GM12878 (cell line): ENCODE results near the gene SIGLEC5. TPM values are rescaled to one million over a fixed set of nuclear protein-coding genes. Genes with fewer than 3 reads are reported as not detected.

ENCODE experiments used
- ATAC-seq: fragments of 200-7000 bp; cut with Tn5 transposase; 3 replicates; pipeline ENCODE4 v1.9.1; 2020; ENCODE audit warnings: mild to moderate bottlenecking, moderate library complexity
- BruUV-seq: library from RNA; stranded (reverse); fragments of 400-500 nt; replicated peaks from 2 replicates; lab custom pipeline; 2021; lab: Mats Ljungman, UMichigan
- CTCF ChIA-PET: fragments of 300-600 bp; sonication (Branson Sonifier 250); formaldehyde crosslinking; extraction: SDS; loops from one replicate; lab custom pipeline; 2021; ENCODE audit warnings: inconsistent platforms; lab: Yijun Ruan, JAX
- POLR2A ChIA-PET: fragments of 350-600 bp; formaldehyde crosslinking; extraction: SDS; loops from one replicate; lab custom pipeline; 2021; ENCODE audit warnings: inconsistent platforms; lab: Charles Lee
- RAD21 ChIA-PET: fragments of 300-600 bp; sonication (Branson Sonifier 250); formaldehyde crosslinking; loops from one replicate; lab custom pipeline; 2023; ENCODE audit warnings: antibody characterized with exemption; ENCODE audit not compliant: unreplicated experiment; lab: Charles Lee
- SMC1A ChIA-PET: fragments of 300-600 bp; sonication (Branson Sonifier 250); formaldehyde crosslinking; loops from one replicate; lab custom pipeline; 2023; ENCODE audit not compliant: unreplicated experiment, uncharacterized antibody; lab: Charles Lee
- DNase-seq: peaks from one replicate; pipeline ENCODE4 v3.0.0-alpha.2; 2011; ENCODE audit warnings: low read depth, low spot score
- FAIRE-seq: peaks from 3 replicates; lab custom pipeline; 2011; peaks lifted over from hg19 to GRCh38; lab: Jason Lieb, UNC
- H2AFZ ChIP-seq: 2 replicates; pipeline ENCODE4 v1.6.0; 2011; ENCODE audit warnings: low read depth, low read length, control low read depth; ENCODE audit not compliant: control insufficient read depth
- H3K27ac ChIP-seq: 2 replicates; pipeline ENCODE4 v1.5.1; 2011; ENCODE audit warnings: control low read depth; ENCODE audit not compliant: control insufficient read depth, insufficient read depth
- H3K27me3 ChIP-seq, 2 experiments: replicated peaks in 1 of 2; 2 replicates each; pipeline versions ENCODE4 v1.6.0 to v1.6.1; 2011; ENCODE audit warnings: low read length in 1 of 2; ENCODE audit not compliant: control insufficient read depth in 2 of 2, insufficient read depth in 2 of 2
- H3K36me3 ChIP-seq, 2 experiments: 2 replicates each; pipeline ENCODE4 v1.5.1; 2011; ENCODE audit warnings: low read length in 1 of 2; ENCODE audit not compliant: control insufficient read depth in 2 of 2, insufficient read depth in 2 of 2
- H3K4me1 ChIP-seq: 2 replicates; pipeline ENCODE4 v1.6.1; 2011; ENCODE audit warnings: mild to moderate bottlenecking, low read length, moderate library complexity, mixed read lengths; ENCODE audit not compliant: control insufficient read depth, insufficient read depth
- H3K4me2 ChIP-seq: 2 replicates; pipeline ENCODE4 v1.6.0; 2011; ENCODE audit warnings: control low read depth; ENCODE audit not compliant: control insufficient read depth, insufficient read depth
- H3K4me3 ChIP-seq: fragments of 200-600 bp; sonication (generic); 2 replicates; pipeline ENCODE4 v1.5.1; 2016
- H3K79me2 ChIP-seq: 2 replicates; pipeline ENCODE4 v1.6.0; 2011; ENCODE audit warnings: low read length; ENCODE audit not compliant: control insufficient read depth, insufficient read depth
- H3K9ac ChIP-seq: 2 replicates; pipeline ENCODE4 v1.8.0; 2011; ENCODE audit warnings: low read length, control low read depth, mixed read lengths; ENCODE audit not compliant: control insufficient read depth, insufficient read depth
- H3K9me3 ChIP-seq: replicated peaks from 3 replicates; pipeline ENCODE4 v1.5.1; 2011; ENCODE audit warnings: mild to moderate bottlenecking, low read length; ENCODE audit not compliant: control insufficient read depth, insufficient read depth
- H4K20me1 ChIP-seq: 2 replicates; pipeline ENCODE4 v1.6.0; 2011; ENCODE audit not compliant: control insufficient read depth, insufficient read depth
- BACH1 ChIP-seq: fragments of 450-650 bp; IDR thresholded peaks from 2 replicates; pipeline ENCODE4 v1.6.1; 2017; ENCODE audit warnings: mild to moderate bottlenecking, borderline replicate concordance
- BHLHE40 ChIP-seq, 2 experiments: fragments of 450-650 bp in 1 of 2; IDR thresholded peaks; 2 replicates each; pipeline ENCODE4 v1.6.1; 2011 to 2017; ENCODE audit warnings: low read depth in 2 of 2, borderline replicate concordance in 1 of 2, improper control_type of control experiment in 1 of 2, low read length in 1 of 2, mild to moderate bottlenecking in 1 of 2
- CEBPB ChIP-seq, 2 experiments: fragments of 150-350 bp in 1 of 2; IDR thresholded peaks; 2 replicates each; pipeline ENCODE4 v1.6.1; 2012 to 2014; ENCODE audit warnings: low read depth in 2 of 2, low read length in 2 of 2, borderline replicate concordance in 1 of 2, inconsistent platforms in 1 of 2
- FOXM1 ChIP-seq: IDR thresholded peaks from 2 replicates; pipeline ENCODE4 v1.6.1; 2012; ENCODE audit warnings: low read depth, mild to moderate bottlenecking, inconsistent platforms, low read length, moderate library complexity
- IKZF1 ChIP-seq: fragments of 450-650 bp; conservative IDR thresholded peaks from 2 replicates; pipeline ENCODE4 v1.6.1; 2017; ENCODE audit warnings: antibody characterized with exemption, mild to moderate bottlenecking
- NR2F1 ChIP-seq: fragments of 450-650 bp; conservative IDR thresholded peaks from 2 replicates; pipeline ENCODE4 v1.6.1; 2017; ENCODE audit warnings: mild to moderate bottlenecking
- POLR2AphosphoS2 ChIP-seq: IDR thresholded peaks from 2 replicates; pipeline ENCODE4 v1.6.1; 2011; ENCODE audit warnings: low read depth, mild to moderate bottlenecking, low read length, improper control_type of control experiment, moderate library complexity
- RFX5 ChIP-seq: IDR thresholded peaks from 2 replicates; pipeline ENCODE4 v1.6.1; 2011; ENCODE audit warnings: low read depth, low read length, improper control_type of control experiment
- SIX5 ChIP-seq: IDR thresholded peaks from 2 replicates; pipeline ENCODE4 v1.6.1; 2011; ENCODE audit warnings: mild to moderate bottlenecking, low read depth, low read length, moderate library complexity; ENCODE audit not compliant: severe bottlenecking
- SMARCA5 ChIP-seq: fragments of 450-650 bp; IDR thresholded peaks from 2 replicates; pipeline ENCODE4 v1.6.1; 2017; ENCODE audit warnings: mild to moderate bottlenecking
- SREBF1 ChIP-seq: IDR thresholded peaks from 2 replicates; pipeline ENCODE4 v1.6.1; 2012; ENCODE audit warnings: mild to moderate bottlenecking, low read length
- STAT3 ChIP-seq: IDR thresholded peaks from 2 replicates; pipeline ENCODE4 v1.6.1; 2011; ENCODE audit warnings: low read depth, low read length, improper control_type of control experiment
- TCF3 ChIP-seq: IDR thresholded peaks from 2 replicates; pipeline ENCODE4 v1.6.1; 2012; ENCODE audit warnings: low read depth, mild to moderate bottlenecking, low read length, borderline replicate concordance; ENCODE audit not compliant: insufficient read depth
- ZNF24 ChIP-seq: fragments of 450-650 bp; IDR thresholded peaks from 2 replicates; pipeline ENCODE4 v1.6.1; 2017; ENCODE audit warnings: antibody characterized with exemption, mild to moderate bottlenecking
- WGBS: methylation state at CpG from one replicate; pipeline ENCODE4 v1.1.6; 2016; ENCODE audit warnings: low lambda C conversion rate; ENCODE audit not compliant: insufficient replicate concordance, insufficient coverage; ENCODE audit errors: missing lambda C conversion rate; 5-methylcytosine and 5-hydroxymethylcytosine counted together
- in situ Hi-C: fragments of 300-500 bp; cut with MboI; formaldehyde crosslinking; loops from 9 replicates; pipeline ENCODE4 v1.14.3; 2018; ENCODE audit warnings: mixed read lengths
- intact Hi-C: fragments of 100-400 bp; cut with micrococcal nuclease; formaldehyde crosslinking; loops from one replicate; pipeline ENCODE4 v1.14.2; 2022; ENCODE audit not compliant: unreplicated experiment
- polyA plus RNA-seq, 11 experiments: library from polyadenylated mRNA; depleted of rRNA in 4 of 11; unstranded in 6 of 11; stranded (reverse) in 5 of 11; fragments of >200 nt; fragmentation: Nextera tagmentation in 4 of 11; fragmentation: Illumina TruSeq in 1 of 11; extraction: Ambion mirVana in 4 of 11; extraction: Trizol in 1 of 11; gene quantifications; 1 replicate in 1 of 11; 2 replicates in 10 of 11; pipeline versions ENCODE4 v1.2.1 to v1.2.3, GENCODE V29; 2011 to 2016; ENCODE audit warnings: inconsistent platforms in 2 of 11, missing spikeins in 2 of 11, low read depth in 1 of 11
- total RNA-seq, 4 experiments: library from RNA; depleted of rRNA in 3 of 4; stranded (reverse); fragments of >200 nt in 3 of 4; fragmentation: Illumina TruSeq in 1 of 4; extraction: Trizol in 1 of 4; gene quantifications; 2 replicates each; pipeline versions ENCODE4 v1.2.1 to v1.2.3, GENCODE V29; 2013 to 2021
- TF ChIP-seq, protein P1 (sequence below): fragments of 450-650 bp; formaldehyde crosslinking; IDR thresholded peaks from 2 replicates; pipeline ENCODE4 v1.4.0; 2020; ENCODE audit warnings: mild to moderate bottlenecking, moderate library complexity
- TF ChIP-seq, protein P2 (sequence below): fragments of 450-650 bp; IDR thresholded peaks from 2 replicates; pipeline ENCODE4 v1.6.1; 2016; ENCODE audit warnings: mild to moderate bottlenecking
- TF ChIP-seq, protein P3 (sequence below): fragments of 450-650 bp; IDR thresholded peaks from 2 replicates; pipeline ENCODE4 v1.6.1; 2016; ENCODE audit warnings: mild to moderate bottlenecking

The SIGLEC5 gene
- total and polyA plus RNA-seq, 10 of the 15 experiments (the other 5 are each of a cell fraction or from before 2014, with no cell fraction given) = 0.05 to 2.5 (median 1.4) TPM; not detected in 1

DNA sequence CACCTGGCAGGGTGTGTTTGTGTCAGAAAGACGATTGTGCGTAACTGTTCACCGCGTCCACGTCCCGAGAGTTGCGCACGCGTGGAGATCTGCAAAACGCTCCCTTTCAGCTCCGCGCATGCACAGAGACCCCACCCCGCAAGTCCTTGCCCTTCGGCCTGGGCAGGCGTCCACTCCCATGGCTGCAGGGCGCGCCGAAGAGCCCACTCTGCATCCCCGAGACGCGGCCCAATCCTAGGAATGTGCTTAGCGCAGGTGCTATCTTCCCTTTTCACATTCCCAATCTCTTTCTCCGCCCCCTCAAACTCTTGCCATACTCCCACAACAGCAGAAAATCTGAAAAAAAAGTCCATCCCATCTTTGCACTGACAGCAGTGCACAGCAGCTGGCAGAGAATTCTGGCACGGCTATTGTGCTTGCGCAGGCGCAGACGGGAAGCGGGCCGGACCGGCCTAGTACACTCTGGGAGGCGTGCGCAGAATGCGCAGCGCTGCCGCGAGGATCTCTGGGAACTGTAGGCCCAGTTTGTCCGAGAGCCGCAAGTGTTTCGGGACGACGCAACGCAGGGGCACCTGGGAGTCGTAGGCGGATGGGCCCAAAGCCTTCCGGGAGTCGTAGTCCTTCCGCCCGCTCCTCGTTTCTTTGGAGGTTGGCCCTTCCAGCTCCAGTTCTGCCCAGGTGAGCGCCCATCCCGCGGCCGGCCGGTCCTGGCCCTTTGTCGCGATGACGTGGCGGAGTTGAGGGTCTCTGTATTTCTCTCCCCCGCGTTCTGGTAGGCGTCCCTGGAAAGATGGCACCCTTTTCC is 36.0 kb downstream of the SIGLEC5 start:
- CTCF ChIA-PET = interaction anchor here (0.6 to 1.8 kb wide), 4 partner anchors 67 to 213 kb away, joined by 3 to 9 read pairs (median 4); no protein-coding TSS in a partner anchor
- peak overlapping the region; percentile 71 for H3K9ac ChIP-seq
- 3% methylated on average over 61 of the region's 61 CpGs for WGBS
- in situ Hi-C loops (no loop called here), intact Hi-C loops (no loop called here)
- ATAC-seq (peak; percentile 100), DNase-seq (peak; percentile 89), FAIRE-seq (peak; percentile 98)
- H3K36me3 ChIP-seq = no peaks in the 10 kb centered on the region
- SMC1A ChIA-PET = no interaction called here
- no peaks in the 10 kb centered on the region for H4K20me1 ChIP-seq
- H3K4me2 ChIP-seq = peak overlapping the region; percentile 99
- no peaks in the 10 kb centered on the region for H3K27me3 ChIP-seq
- peak overlapping the region; percentile 60 for H3K4me3 ChIP-seq
- RAD21 ChIA-PET = interaction anchor here (1.2 kb wide), 2 partner anchors 9 to 29 kb away, joined by 3 read pairs; no protein-coding TSS in a partner anchor
- peak overlapping the region; percentile 94 for H2AFZ ChIP-seq
- H3K79me2 ChIP-seq = no peaks in the 10 kb centered on the region
- POLR2A ChIA-PET = interaction anchor here (0.6 to 1.4 kb wide), 3 partner anchors 21 to 595 kb away, joined by 3 to 5 read pairs (median 3); partner anchors contain the start of gene ZNF175
- no TSS peak for BruUV-seq
- peak overlapping the region; percentile 60 for H3K27ac ChIP-seq
- H3K4me1 ChIP-seq = peaks cover 8% of the 10 kb centered on the region
- peaks cover 2% of the 10 kb centered on the region; the same call in 2 of the 3 replicates for H3K9me3 ChIP-seq
- no peak for TF ChIP-seq CEBPB (IDR thresholded peaks at IDR 0.05; ENCODE audit: borderline replicate concordance in 1 of 2, low read depth in 2 of 2, low read length in 2 of 2)
- TF ChIP-seq NR2F1 = no peak
- TF ChIP-seq ZNF24 = no peak
- peak; percentile 98 for TF ChIP-seq SIX5
- TF ChIP-seq, protein P1, sequence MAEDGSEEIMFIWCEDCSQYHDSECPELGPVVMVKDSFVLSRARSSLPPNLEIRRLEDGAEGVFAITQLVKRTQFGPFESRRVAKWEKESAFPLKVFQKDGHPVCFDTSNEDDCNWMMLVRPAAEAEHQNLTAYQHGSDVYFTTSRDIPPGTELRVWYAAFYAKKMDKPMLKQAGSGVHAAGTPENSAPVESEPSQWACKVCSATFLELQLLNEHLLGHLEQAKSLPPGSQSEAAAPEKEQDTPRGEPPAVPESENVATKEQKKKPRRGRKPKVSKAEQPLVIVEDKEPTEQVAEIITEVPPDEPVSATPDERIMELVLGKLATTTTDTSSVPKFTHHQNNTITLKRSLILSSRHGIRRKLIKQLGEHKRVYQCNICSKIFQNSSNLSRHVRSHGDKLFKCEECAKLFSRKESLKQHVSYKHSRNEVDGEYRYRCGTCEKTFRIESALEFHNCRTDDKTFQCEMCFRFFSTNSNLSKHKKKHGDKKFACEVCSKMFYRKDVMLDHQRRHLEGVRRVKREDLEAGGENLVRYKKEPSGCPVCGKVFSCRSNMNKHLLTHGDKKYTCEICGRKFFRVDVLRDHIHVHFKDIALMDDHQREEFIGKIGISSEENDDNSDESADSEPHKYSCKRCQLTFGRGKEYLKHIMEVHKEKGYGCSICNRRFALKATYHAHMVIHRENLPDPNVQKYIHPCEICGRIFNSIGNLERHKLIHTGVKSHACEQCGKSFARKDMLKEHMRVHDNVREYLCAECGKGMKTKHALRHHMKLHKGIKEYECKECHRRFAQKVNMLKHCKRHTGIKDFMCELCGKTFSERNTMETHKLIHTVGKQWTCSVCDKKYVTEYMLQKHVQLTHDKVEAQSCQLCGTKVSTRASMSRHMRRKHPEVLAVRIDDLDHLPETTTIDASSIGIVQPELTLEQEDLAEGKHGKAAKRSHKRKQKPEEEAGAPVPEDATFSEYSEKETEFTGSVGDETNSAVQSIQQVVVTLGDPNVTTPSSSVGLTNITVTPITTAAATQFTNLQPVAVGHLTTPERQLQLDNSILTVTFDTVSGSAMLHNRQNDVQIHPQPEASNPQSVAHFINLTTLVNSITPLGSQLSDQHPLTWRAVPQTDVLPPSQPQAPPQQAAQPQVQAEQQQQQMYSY (CRISPR knock-in tag) = no peak
- TF ChIP-seq, protein P2, sequence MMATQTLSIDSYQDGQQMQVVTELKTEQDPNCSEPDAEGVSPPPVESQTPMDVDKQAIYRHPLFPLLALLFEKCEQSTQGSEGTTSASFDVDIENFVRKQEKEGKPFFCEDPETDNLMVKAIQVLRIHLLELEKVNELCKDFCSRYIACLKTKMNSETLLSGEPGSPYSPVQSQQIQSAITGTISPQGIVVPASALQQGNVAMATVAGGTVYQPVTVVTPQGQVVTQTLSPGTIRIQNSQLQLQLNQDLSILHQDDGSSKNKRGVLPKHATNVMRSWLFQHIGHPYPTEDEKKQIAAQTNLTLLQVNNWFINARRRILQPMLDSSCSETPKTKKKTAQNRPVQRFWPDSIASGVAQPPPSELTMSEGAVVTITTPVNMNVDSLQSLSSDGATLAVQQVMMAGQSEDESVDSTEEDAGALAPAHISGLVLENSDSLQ = peak; percentile 31; the same call in 1 of the 2 replicates
- TF ChIP-seq, protein P3, sequence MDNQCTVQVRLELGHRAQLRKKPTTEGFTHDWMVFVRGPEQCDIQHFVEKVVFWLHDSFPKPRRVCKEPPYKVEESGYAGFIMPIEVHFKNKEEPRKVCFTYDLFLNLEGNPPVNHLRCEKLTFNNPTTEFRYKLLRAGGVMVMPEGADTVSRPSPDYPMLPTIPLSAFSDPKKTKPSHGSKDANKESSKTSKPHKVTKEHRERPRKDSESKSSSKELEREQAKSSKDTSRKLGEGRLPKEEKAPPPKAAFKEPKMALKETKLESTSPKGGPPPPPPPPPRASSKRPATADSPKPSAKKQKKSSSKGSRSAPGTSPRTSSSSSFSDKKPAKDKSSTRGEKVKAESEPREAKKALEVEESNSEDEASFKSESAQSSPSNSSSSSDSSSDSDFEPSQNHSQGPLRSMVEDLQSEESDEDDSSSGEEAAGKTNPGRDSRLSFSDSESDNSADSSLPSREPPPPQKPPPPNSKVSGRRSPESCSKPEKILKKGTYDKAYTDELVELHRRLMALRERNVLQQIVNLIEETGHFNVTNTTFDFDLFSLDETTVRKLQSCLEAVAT = 0 out of 2 replicates have a peak, but pooled peaks have one; percentile 22
- no peak for TF ChIP-seq RFX5
- TF ChIP-seq TCF3 = no peak
- no peak for TF ChIP-seq SMARCA5
- TF ChIP-seq BACH1 = 0 out of 2 replicates have a peak, but pooled peaks have one; percentile 34
- TF ChIP-seq POLR2AphosphoS2 = no peak
- no peak for TF ChIP-seq FOXM1
- peak; percentile 100 for TF ChIP-seq IKZF1
- peak; percentile 86 for TF ChIP-seq SREBF1
- TF ChIP-seq BHLHE40 (IDR thresholded peaks at IDR 0.05; ENCODE audit: borderline replicate concordance in 1 of 2, low read depth in 2 of 2, low read length in 1 of 2) = peak in 1 of 2 experiments; percentile 0; a peak in 1 of 4 replicates
- no peak for TF ChIP-seq STAT3
